Body of pancreas (tissue), 4 donors: ENCODE data around the gene NUFIP1.

Experiments
- CTCF ChIP-seq, 7 experiments: fragments of 450-650 bp in 4 of 7; fragments of 200-600 bp in 3 of 7; sonication (generic) in 3 of 7; IDR thresholded peaks; one replicate each; pipeline ENCODE4 v1.5.1; 2016 to 2019; ENCODE audit warnings: antibody characterized with exemption in 7 of 7
- POLR2A ChIP-seq, 3 donors: fragments of 450-650 bp; IDR thresholded peaks; one replicate each; pipeline ENCODE4 v1.6.1; 2016; ENCODE audit warnings: antibody characterized with exemption in 3 of 3, mild to moderate bottlenecking in 2 of 3

- no peak for TF ChIP-seq CTCF (IDR thresholded peaks at IDR 0.05)
- TF ChIP-seq POLR2A (IDR thresholded peaks at IDR 0.05): no peak
Measured at GRCh38 chr13:45007225-45007624, 18.0 kb upstream of the NUFIP1 start.
